Stimulated activated CD4-positive, alpha-beta T cell treated with anti-CD3 and anti-CD28 coated beads, Interleukin-1b, Interleukin-23, amount 100 ng/mL, for 24 hours (primary cell): ENCODE measurements around the gene ZNF714.
A peak's percentile ranks its signal among the peaks of the same experiment; 100 is the strongest.
"Not testable (repeated sequence)": the region's sequence is repeated elsewhere in the genome, so short reads cannot be mapped to it uniquely, and the experiment has no call there.

Experiments
- DNase-seq, 4 experiments: peaks; one replicate each; pipeline ENCODE4 v3.0.0-alpha.2; 2020; ENCODE audit warnings: low read depth in 4 of 4, low spot score in 1 of 4

ZNF714 gene

GRCh38 chr19:21130097-21130775 is 48.2 kb downstream of the ZNF714 start:
- no peak for DNase-seq

GRCh38 chr19:21133633-21134032 is 51.6 kb downstream of the ZNF714 start:
- DNase-seq, result no peak

DNA sequence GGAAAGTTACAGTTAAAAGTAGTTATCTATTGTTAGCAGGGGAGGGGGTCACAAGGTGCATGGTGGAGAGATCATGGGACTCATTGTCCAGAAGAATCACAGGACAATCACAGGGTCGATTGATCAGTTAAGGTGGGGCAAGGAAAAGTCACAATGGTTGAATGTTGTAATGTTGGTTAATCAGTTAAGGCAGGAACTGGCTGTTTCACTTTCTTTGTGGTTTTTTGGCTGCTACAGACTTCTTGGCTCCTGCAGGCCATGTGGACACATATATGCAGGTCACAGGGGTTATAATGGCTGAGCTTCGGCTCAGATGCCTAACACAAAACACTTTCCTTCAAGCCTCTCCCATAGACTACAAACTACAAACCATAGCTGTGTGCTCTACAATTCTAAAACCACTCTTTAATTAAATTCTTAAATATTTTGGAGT is 52.9 kb downstream of the ZNF714 start:
- DNase-seq, result no peak

DNA sequence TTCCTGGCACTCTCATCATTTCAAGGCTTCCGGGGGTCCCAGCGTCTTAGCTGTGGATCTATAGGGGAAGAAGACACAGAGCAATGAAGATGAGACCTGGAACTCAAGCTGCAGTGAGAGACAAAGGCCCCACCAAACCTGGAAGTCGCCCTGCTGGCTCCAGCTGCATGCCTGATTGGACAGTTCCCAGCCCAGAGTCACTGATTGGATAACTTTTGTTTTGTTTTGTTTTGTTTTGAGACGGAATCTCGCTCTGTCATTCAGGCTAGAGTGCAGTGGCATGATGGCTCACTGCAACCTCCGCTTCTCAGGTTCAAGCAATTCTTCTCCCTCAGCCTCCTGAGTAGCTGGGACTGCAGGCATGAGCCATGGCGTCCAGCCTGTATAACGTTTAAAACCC is 53.4 kb downstream of the ZNF714 start:
- no peak for DNase-seq

DNA sequence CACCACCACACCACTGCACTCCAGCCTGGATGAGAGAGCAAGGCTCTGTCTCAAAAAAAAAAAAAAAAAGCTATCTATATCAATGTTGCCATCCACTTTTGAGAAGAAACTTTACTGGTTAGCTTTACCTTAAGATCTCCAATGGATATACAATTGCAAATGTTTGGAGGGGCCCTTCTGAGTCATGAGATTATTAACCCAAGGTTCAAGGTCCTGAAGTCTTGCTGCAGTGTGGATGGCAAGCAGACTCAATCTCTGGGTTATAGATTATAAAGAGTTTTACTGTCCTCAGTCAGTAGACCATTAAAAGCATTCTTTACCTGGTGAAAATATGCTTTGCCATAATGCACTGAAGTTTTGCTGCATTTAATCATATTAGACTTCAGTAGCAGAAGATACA is 56.1 kb downstream of the ZNF714 start:
- no peak for DNase-seq

DNA sequence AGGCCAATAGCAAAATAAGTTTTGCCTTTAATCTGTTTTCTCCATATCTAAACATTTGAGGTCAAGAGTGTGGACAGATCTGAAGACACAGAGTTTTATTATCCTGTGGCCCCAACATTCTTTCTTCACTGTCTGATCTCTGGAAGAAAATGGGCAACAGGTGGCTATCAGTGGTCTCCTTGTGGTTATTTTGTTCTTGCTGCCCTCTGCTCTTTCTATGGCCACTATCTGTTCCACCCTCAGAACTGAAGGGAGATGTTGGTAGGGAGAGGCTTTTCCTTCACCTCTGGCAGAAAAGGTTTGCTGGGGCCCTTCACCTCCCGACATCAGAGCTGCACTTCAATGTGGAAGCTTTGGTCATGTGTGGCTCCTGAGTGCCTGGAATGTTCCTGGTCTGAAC is 59.0 kb downstream of the ZNF714 start:
- not testable (repeated sequence) for DNase-seq

DNA sequence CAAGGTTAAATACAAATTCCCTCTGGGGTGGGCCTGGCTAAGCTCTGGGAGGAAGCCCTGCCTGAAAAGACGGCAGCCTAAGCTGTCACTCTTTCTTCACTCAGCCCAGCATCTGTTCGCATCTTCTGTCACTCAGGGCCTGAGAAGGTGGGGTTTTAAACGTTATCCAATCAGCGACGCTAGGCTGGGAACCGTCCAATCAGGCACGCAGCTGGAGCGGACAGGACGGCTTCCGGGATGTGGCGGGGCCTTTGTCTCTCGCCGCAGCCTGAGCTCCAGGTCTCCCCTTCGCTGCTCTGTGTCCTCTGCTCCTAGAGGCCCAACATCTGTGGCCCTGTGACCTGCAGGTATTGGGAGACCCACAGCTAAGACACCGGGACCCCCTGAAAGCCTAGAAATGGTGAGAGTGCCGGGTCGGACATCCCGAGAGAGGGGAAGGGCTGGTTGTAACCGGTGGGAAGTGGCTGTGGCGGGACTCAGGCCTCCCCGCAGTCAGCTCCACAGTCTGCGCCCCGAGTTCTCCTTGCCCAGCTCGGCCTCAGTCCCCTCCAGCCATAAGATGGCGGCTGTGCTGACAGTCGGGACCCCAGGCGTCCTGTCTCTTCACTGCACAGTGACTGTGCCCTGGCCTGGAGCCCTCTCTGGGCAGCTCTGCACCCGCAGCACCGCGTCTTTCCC is 59.9 kb downstream of the ZNF714 start, which contains the start of gene ZNF431:
Gene ZNF431 (plus strand): TSS at position 254 of the 678 bp plus-strand sequence. CDS start 144 bp downstream, at position 398.
- peak; percentile 54 to 80 (median 75) for DNase-seq

DNA sequence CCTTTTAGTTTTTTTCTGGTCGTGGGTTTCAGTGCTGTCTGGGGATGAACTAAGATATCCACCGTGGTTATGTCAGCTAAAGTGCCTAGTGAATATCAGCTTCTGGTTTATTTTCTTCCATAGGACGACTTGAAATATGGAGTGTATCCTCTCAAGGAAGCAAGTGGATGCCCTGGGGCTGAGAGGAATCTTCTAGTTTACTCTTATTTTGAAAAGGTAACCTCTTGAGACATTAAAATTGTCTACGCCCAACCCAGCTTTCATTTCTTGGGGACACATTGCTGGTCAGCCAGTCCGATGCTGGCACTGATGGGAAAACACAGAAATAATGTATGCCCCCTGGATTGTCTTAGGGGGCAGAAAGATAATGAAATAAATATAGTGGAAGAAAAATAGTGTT is 61.4 kb downstream of the ZNF714 start:
- no peak for DNase-seq

DNA sequence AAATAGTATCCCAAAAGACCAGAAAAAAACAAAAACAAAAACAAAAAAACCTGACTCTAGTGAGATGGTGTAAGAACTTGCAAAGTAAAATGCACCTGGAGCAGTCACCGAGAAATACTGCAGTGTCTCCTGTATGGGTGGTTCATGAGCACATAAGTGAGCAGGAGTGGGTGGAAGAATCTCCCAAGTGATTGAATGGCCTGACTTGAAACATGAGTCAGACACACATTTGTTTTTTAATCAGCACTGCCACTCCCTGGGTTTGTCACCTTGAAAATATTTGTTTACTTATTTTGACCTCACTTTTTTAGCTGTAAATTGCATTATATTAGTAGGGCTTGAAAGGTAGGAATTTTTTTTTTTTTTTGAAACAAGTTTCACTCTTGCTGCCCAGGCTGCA is 61.9 kb downstream of the ZNF714 start:
- no peak for DNase-seq

DNA sequence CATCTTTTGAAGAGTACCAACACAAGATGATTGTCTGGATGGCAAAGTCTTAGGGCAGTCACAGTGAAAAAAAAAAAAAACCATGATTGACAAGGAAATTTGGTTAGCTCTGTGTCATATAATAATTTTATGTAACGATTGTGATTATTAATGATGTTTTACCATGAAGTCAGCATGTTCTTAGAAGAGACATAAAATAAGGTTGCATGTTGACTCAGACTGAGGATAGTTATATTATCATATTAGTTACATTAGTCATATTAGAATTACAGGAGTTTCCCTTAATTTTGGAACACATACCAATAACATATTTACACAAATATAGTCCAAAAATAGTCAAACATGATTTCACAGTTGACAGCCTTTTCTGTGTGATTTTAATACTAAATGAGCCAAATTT is 65.5 kb downstream of the ZNF714 start:
- DNase-seq, result no peak

DNA sequence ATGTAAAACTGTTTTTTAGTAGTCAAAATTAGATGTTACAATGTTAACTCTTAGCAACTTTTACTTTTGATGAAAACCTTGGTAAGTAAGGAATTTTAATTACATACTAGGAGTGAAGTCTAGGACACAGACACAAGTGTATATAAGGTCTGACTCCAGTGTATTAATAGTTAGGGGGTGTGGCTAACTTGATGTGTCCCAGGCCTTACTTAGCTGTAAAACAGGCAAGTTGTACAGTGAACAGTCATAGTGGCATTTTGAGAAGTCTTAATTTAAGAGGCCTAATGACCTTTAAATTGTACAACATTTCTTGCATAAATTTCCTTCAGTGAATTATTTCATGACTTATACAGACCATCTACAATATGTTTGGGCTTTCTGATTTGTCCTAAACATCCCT is 66.7 kb downstream of the ZNF714 start:
- DNase-seq, result no peak

- DNase-seq, result no peak
These were observed 67.9 kb downstream of the ZNF714 start for GRCh38 chr19:21149877-21150276.

GRCh38 chr19:21151460-21151859 is 69.5 kb downstream of the ZNF714 start:
- DNase-seq, result no peak

- DNase-seq, result no peak
These were observed 76.6 kb downstream of the ZNF714 start for GRCh38 chr19:21158523-21159135.

DNA sequence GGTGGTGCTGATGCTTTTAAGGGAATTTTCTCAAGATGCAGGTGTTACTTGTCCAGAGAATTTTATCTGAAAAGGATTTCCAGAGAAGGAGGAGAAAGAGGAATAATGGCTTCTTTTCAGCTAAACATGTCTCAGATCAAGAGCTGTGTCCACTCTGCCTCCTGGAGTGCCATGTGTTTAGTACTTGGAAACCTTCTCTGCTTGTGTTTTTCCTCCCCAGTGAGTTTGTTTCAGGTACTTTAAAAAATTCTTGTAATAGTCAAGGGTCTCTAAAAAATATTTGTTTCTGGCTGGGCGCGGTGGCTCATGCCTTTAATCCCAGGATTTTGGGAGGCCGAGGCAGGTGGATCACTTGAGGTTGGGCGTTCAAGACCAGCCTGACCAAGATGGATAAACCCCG is 82.5 kb downstream of the ZNF714 start:
- DNase-seq, result no peak

DNA sequence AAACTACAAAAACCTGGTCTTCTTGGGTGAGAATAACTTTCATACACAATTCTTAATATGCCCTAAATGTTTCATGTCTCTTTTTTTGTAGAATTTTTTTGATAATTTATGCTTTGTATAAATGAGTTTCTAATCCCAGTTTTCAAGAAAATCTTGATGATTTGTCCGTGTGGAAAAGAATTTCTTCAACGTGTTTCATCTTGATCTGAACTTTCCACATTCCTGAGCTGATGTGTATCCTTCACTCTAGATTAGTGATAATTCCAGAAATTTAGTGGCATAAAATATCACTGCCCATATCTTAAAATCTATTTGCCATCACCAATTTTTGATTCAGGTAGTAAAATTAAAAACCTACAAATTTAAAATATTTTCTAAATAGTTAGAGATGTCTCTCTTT is 84.4 kb downstream of the ZNF714 start:
- no peak for DNase-seq
